HAP-1 (cell line): ENCODE data around the gene FBXO34.
"Not testable (repeated sequence)": the region's sequence is repeated elsewhere in the genome, so short reads cannot be mapped to it uniquely, and the experiment has no call there.

Source experiments
- DNase-seq, 2 experiments: peaks; one replicate each; pipeline ENCODE4 v3.0.0-alpha.2; 2016 to 2020; ENCODE audit warnings: low spot score in 2 of 2
- H3K27me3 ChIP-seq: fragments of 250-450 bp; sonication (Bioruptor Pico); 2 replicates; pipeline ENCODE4 v1.5.1; 2020; ENCODE audit warnings: low read depth, mild to moderate bottlenecking, moderate library complexity
- H3K36me3 ChIP-seq: fragments of 250-450 bp; sonication (Bioruptor Pico); replicated peaks from 2 replicates; pipeline ENCODE4 v1.5.1; 2020; ENCODE audit warnings: mild to moderate bottlenecking
- H3K4me1 ChIP-seq: fragments of 250-450 bp; sonication (Bioruptor Pico); 2 replicates; pipeline ENCODE4 v1.5.1; 2020; ENCODE audit warnings: mild to moderate bottlenecking
- H3K4me3 ChIP-seq: fragments of 250-450 bp; sonication (Bioruptor Pico); 2 replicates; pipeline ENCODE4 v1.5.1; 2020; ENCODE audit warnings: mild to moderate bottlenecking, moderate library complexity
- H3K9me3 ChIP-seq: fragments of 250-450 bp; sonication (Bioruptor Pico); 2 replicates; pipeline ENCODE4 v1.5.1; 2020; ENCODE audit warnings: mild to moderate bottlenecking, moderate library complexity
- in situ Hi-C: fragments of 300-500 bp; cut with MboI; formaldehyde crosslinking; loops from 3 replicates; pipeline ENCODE4 v1.14.3; 2020; ENCODE audit warnings: low sequenced_read_pairs, inconsistent platforms, mixed read lengths

FBXO34 gene

GRCh38 chr14:55309154-55309553 lies 37.9 kb downstream of the FBXO34 start:
- in situ Hi-C loops, result no loop called here
- Histone ChIP-seq H3K4me1 (peaks cover 16% of the 10 kb centered on the region), H3K27me3 (no peaks in the 10 kb centered on the region), H3K36me3 (no peaks in the 10 kb centered on the region), H3K4me3 (no peak overlapping the region), H3K9me3 (peaks cover 16% of the 10 kb centered on the region)
- no peak for DNase-seq

GRCh38 chr14:55309761-55310365 lies 38.6 kb downstream of the FBXO34 start:
- peaks cover 16% of the 10 kb centered on the region for H3K4me1 ChIP-seq
- H3K36me3 ChIP-seq, result no peaks in the 10 kb centered on the region
- no peaks in the 10 kb centered on the region for H3K27me3 ChIP-seq
- in situ Hi-C loops, result no loop called here
- H3K9me3 ChIP-seq, result peaks cover 16% of the 10 kb centered on the region
- H3K4me3 ChIP-seq, result no peak overlapping the region
- no peak for DNase-seq

- in situ Hi-C loops, H3K36me3 ChIP-seq, H3K27me3 ChIP-seq, DNase-seq, H3K4me3 ChIP-seq, H3K4me1 ChIP-seq: not testable (repeated sequence)
- peaks cover 19% of the 10 kb centered on the region for H3K9me3 ChIP-seq
Measured at GRCh38 chr14:55312379-55313030, 41.3 kb downstream of the FBXO34 start.

GRCh38 chr14:55313480-55313879 lies 42.3 kb downstream of the FBXO34 start:
- DNase-seq, result no peak
- Histone ChIP-seq H3K36me3 (peaks cover 7% of the 10 kb centered on the region), H3K9me3 (peaks cover 19% of the 10 kb centered on the region), H3K4me3 (no peak overlapping the region), H3K4me1 (peaks cover 3% of the 10 kb centered on the region; the same call in 1 of the 2 replicates), H3K27me3 (no peaks in the 10 kb centered on the region)
- in situ Hi-C loops, result no loop called here

GRCh38 chr14:55314449-55314848 lies 43.2 kb downstream of the FBXO34 start:
- Histone ChIP-seq H3K27me3 (no peaks in the 10 kb centered on the region), H3K4me3 (no peak overlapping the region)
- in situ Hi-C loops, result no loop called here

GRCh38 chr14:55316564-55316963 lies 45.3 kb downstream of the FBXO34 start:
- in situ Hi-C loops, result no loop called here

More at GRCh38 chr14:55314449-55314848, 43.2 kb downstream of the FBXO34 start:
- H3K9me3 ChIP-seq, result peaks cover 19% of the 10 kb centered on the region
- peaks cover 2% of the 10 kb centered on the region; the same call in 1 of the 2 replicates for H3K4me1 ChIP-seq
- peaks cover 7% of the 10 kb centered on the region for H3K36me3 ChIP-seq
- DNase-seq, result no peak

GRCh38 chr14:55317542-55318306 lies 46.5 kb downstream of the FBXO34 start:
- DNase-seq, result no peak
- Histone ChIP-seq H3K27me3 (no peaks in the 10 kb centered on the region), H3K36me3 (peaks cover 7% of the 10 kb centered on the region), H3K4me1 (no peaks in the 10 kb centered on the region), H3K4me3 (no peak overlapping the region), H3K9me3 (peaks cover 7% of the 10 kb centered on the region)
- in situ Hi-C loops, result no loop called here

More at GRCh38 chr14:55316564-55316963, 45.3 kb downstream of the FBXO34 start:
- Histone ChIP-seq H3K4me3 (no peak overlapping the region), H3K9me3 (peaks cover 19% of the 10 kb centered on the region), H3K27me3 (no peaks in the 10 kb centered on the region), H3K4me1 (no peaks in the 10 kb centered on the region), H3K36me3 (peaks cover 7% of the 10 kb centered on the region)
- DNase-seq, result no peak

- Histone ChIP-seq H3K4me3 (no peak overlapping the region), H3K4me1 (peaks cover under 1% of the 10 kb centered on the region; the same call in 1 of the 2 replicates), H3K36me3 (peaks cover 7% of the 10 kb centered on the region), H3K9me3 (peaks cover 2% of the 10 kb centered on the region; the same call in 1 of the 2 replicates), H3K27me3 (no peaks in the 10 kb centered on the region)
- in situ Hi-C loops, result no loop called here
- DNase-seq, result no peak
Measured at GRCh38 chr14:55318694-55319093, 47.5 kb downstream of the FBXO34 start.

GRCh38 chr14:55323910-55324309 lies 52.7 kb downstream of the FBXO34 start:
- Histone ChIP-seq H3K4me3 (no peak overlapping the region), H3K4me1 (peaks cover 15% of the 10 kb centered on the region), H3K27me3 (no peaks in the 10 kb centered on the region), H3K9me3 (no peaks in the 10 kb centered on the region), H3K36me3 (0 out of 2 replicates have a peak, but pooled peaks cover 4% of the 10 kb centered on the region)
- in situ Hi-C loops, result no loop called here
- DNase-seq, result peak in 1 of 2 experiments; percentile 31

- in situ Hi-C loops, result no loop called here
- Histone ChIP-seq H3K4me3 (no peak overlapping the region), H3K9me3 (no peaks in the 10 kb centered on the region), H3K4me1 (peaks cover 15% of the 10 kb centered on the region), H3K36me3 (0 out of 2 replicates have a peak, but pooled peaks cover 4% of the 10 kb centered on the region), H3K27me3 (no peaks in the 10 kb centered on the region)
- peak; percentile 28 to 57 for DNase-seq
Measured at GRCh38 chr14:55324812-55325211, 53.6 kb downstream of the FBXO34 start.

GRCh38 chr14:55327179-55327578 lies 56.0 kb downstream of the FBXO34 start:
- no peak for DNase-seq
- in situ Hi-C loops, result no loop called here
- Histone ChIP-seq H3K4me1 (peaks cover 15% of the 10 kb centered on the region), H3K4me3 (no peak overlapping the region), H3K36me3 (0 out of 2 replicates have a peak, but pooled peaks cover 4% of the 10 kb centered on the region), H3K27me3 (no peaks in the 10 kb centered on the region), H3K9me3 (no peaks in the 10 kb centered on the region)

GRCh38 chr14:55328317-55328716 lies 57.1 kb downstream of the FBXO34 start:
- Histone ChIP-seq H3K4me1 (peaks cover 15% of the 10 kb centered on the region), H3K4me3 (no peak overlapping the region), H3K36me3 (0 out of 2 replicates have a peak, but pooled peaks cover 4% of the 10 kb centered on the region), H3K27me3 (no peaks in the 10 kb centered on the region), H3K9me3 (no peaks in the 10 kb centered on the region)
- in situ Hi-C loops, result no loop called here
- no peak for DNase-seq

GRCh38 chr14:55329999-55330710 lies 58.9 kb downstream of the FBXO34 start:
- H3K4me3 ChIP-seq, result no peak overlapping the region
- peaks cover 3% of the 10 kb centered on the region for H3K4me1 ChIP-seq
- in situ Hi-C loops, result no loop called here
- no peak for DNase-seq
- no peaks in the 10 kb centered on the region for H3K27me3 ChIP-seq
- no peaks in the 10 kb centered on the region for H3K9me3 ChIP-seq
- H3K36me3 ChIP-seq, result 0 out of 2 replicates have a peak, but pooled peaks cover under 1% of the 10 kb centered on the region
